Neural crest cell (in vitro differentiated cells): ENCODE measurements around the gene CDK14. TPM values are rescaled to one million over a fixed set of nuclear protein-coding genes. Genes with fewer than 3 reads are reported as not detected.

Experiments used
- DNase-seq: peaks from one replicate; pipeline ENCODE4 v3.0.0; 2021; ENCODE audit warnings: low read depth, mixed read lengths, low spot score
- H3K27ac Mint-ChIP-seq: one replicate; pipeline ENCODE4 v1.8.0; 2021; ENCODE audit warnings: mild to moderate bottlenecking, mixed read lengths; ENCODE audit not compliant: unreplicated experiment
- H3K27me3 Mint-ChIP-seq: 2 replicates; pipeline ENCODE4 v1.8.0; 2021; ENCODE audit warnings: low read depth, mild to moderate bottlenecking, mixed read lengths
- H3K36me3 Mint-ChIP-seq: 2 replicates; pipeline ENCODE4 v1.8.0; 2021; ENCODE audit warnings: low read depth, mild to moderate bottlenecking, mixed read lengths
- H3K4me1 Mint-ChIP-seq: 2 replicates; pipeline ENCODE4 v1.8.0; 2021; ENCODE audit warnings: mixed read lengths
- H3K4me3 Mint-ChIP-seq: one replicate; pipeline ENCODE4 v1.8.0; 2021; ENCODE audit warnings: mild to moderate bottlenecking, mixed read lengths
- H3K9me3 Mint-ChIP-seq: 2 replicates; pipeline ENCODE4 v1.8.0; 2021; ENCODE audit warnings: mixed read lengths
- CTCF ChIP-seq: fragments of 200-600 bp; sonication (generic); conservative IDR thresholded peaks from 2 replicates; pipeline ENCODE4 v1.5.0; 2021; ENCODE audit warnings: antibody characterized with exemption, mild to moderate bottlenecking
- total RNA-seq: library from RNA; stranded (reverse); gene quantifications from 2 replicates; pipeline ENCODE4 v1.2.1, GENCODE V29; 2021

CDK14 gene
- total RNA-seq, 1 donor from 2014 or later, result 49.6 TPM

- DNase-seq, result no peak
- TF ChIP-seq CTCF, result no peak
- no peaks in the 10 kb centered on the region for H3K9me3 Mint-ChIP-seq
- peaks cover 47% of the 10 kb centered on the region for H3K4me1 Mint-ChIP-seq
- no peaks in the 10 kb centered on the region for H3K27me3 Mint-ChIP-seq
- no peak overlapping the region for H3K4me3 Mint-ChIP-seq
- no peaks in the 10 kb centered on the region for H3K36me3 Mint-ChIP-seq
- H3K27ac Mint-ChIP-seq, result no peak overlapping the region
These were observed 544.9 kb downstream of the CDK14 start for GRCh38 chr7:91140982-91141381.

DNA sequence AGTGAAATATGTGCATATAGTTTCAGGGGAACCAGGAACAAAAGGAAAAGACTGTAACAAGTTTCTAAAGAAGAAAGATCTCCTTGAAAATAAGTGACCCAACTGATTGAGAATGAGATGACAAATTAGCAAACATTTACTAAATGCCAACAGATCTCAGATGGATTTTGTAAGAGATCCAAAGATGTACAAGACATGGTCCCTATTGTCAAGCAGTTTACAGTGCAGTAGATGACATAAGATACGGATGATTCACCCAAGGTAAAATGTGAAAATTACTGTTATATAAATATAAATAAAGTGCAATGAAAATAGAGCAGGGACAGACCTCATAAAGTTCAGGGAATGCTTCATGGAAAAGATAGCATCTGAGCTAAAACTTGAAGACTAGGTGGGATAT lies 546.6 kb downstream of the CDK14 start:
- H3K4me3 Mint-ChIP-seq, result no peak overlapping the region
- TF ChIP-seq CTCF, result no peak
- H3K27ac Mint-ChIP-seq, result no peak overlapping the region
- no peaks in the 10 kb centered on the region for H3K27me3 Mint-ChIP-seq
- H3K9me3 Mint-ChIP-seq, result no peaks in the 10 kb centered on the region
- H3K4me1 Mint-ChIP-seq, result peaks cover 32% of the 10 kb centered on the region
- no peaks in the 10 kb centered on the region for H3K36me3 Mint-ChIP-seq
- no peak for DNase-seq

- no peak overlapping the region for H3K4me3 Mint-ChIP-seq
- no peak overlapping the region for H3K27ac Mint-ChIP-seq
- no peaks in the 10 kb centered on the region for H3K9me3 Mint-ChIP-seq
- DNase-seq, result no peak
- H3K36me3 Mint-ChIP-seq, result peaks cover under 1% of the 10 kb centered on the region
- no peak for TF ChIP-seq CTCF
- H3K27me3 Mint-ChIP-seq, result no peaks in the 10 kb centered on the region
- peaks cover 5% of the 10 kb centered on the region for H3K4me1 Mint-ChIP-seq
These were observed 553.5 kb downstream of the CDK14 start for GRCh38 chr7:91149341-91150246.

DNA sequence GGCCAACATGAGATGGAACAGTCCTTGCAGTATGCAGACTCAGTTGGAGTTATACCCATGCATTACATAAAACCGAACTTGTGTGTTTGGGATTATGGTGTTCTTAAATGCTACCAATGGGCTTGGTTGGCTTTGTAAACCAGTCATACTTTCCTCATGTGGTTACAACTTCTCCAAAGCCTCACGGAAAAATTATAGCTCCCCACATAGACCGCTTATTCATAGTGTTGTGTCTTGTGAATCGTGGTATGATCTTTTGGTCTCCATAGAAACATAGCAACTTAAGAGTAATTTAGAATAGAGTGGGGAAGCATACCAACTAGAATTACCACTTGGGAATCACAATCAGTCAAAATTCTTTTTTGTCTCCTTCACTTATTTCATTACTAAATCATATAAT lies 555.8 kb downstream of the CDK14 start:
- DNase-seq, result no peak
- Mint-ChIP-seq H3K4me1 (peaks cover 17% of the 10 kb centered on the region), H3K9me3 (no peaks in the 10 kb centered on the region), H3K4me3 (no peak overlapping the region), H3K27me3 (no peaks in the 10 kb centered on the region), H3K27ac (no peak overlapping the region), H3K36me3 (peaks cover 4% of the 10 kb centered on the region)
- no peak for TF ChIP-seq CTCF

- Mint-ChIP-seq H3K36me3 (peaks cover 4% of the 10 kb centered on the region), H3K27ac (no peak overlapping the region), H3K9me3 (no peaks in the 10 kb centered on the region), H3K4me3 (no peak overlapping the region), H3K4me1 (peaks cover 12% of the 10 kb centered on the region), H3K27me3 (no peaks in the 10 kb centered on the region)
- no peak for TF ChIP-seq CTCF
- no peak for DNase-seq
These were observed 560.4 kb downstream of the CDK14 start for GRCh38 chr7:91156316-91157185.
